NCI-H1436 treated with DMSO at 0.1 percent for 48 hours (cell line): ENCODE data around the gene BRAT1.
A peak's percentile ranks its signal among the peaks of the same experiment; 100 is the strongest.
"Not testable (repeated sequence)": the region's sequence is repeated elsewhere in the genome, so short reads cannot be mapped to it uniquely, and the experiment has no call there.

Experiments used
- DNase-seq: peaks from one replicate; lab custom pipeline; 2025; lab: John Stamatoyannopoulos, UW

The BRAT1 gene

DNA sequence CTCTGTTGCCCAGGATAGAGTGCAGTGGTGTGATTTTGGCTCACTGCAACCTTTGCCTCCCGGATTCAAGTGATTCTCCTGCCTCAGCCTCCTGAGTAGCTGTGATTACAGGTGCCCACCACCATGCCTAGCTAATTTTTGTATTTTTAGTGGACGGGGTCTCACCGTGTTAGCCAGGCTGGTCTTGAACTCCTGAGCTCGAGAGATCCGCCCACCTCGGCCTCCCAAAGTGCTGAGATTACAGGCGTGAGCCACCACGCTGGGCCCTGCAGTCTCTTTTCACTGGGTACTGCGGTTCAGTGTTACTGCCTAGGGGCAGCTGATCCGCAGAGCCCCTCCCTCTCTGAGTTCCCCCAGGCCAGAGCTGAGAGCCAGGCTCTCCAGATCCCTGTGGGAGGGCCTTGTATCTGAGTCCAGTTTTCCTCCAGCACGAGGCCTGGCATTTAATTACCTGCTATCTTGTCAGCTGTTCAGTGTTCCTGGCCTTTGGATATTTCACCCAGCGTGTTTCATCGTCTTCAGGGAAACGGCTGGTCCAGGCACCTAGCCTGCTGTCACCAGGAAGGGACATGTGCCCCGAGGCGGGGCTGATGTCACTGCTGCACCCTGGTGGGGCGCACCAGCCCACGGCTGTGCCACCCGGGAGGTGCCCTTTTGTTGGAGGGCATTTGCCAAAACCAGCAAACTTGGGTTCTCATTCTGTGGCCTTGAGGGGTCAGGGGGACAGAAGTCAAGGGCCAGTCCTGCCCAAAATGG, 19.3 kb downstream of the BRAT1 start:
- DNase-seq = not testable (repeated sequence)

GRCh38 chr7:2534214-2534613, 21.1 kb downstream of the BRAT1 start:
- DNase-seq = not testable (repeated sequence)

- DNase-seq = not testable (repeated sequence)
Measured at GRCh38 chr7:2533566-2533965, 21.8 kb downstream of the BRAT1 start.

DNA sequence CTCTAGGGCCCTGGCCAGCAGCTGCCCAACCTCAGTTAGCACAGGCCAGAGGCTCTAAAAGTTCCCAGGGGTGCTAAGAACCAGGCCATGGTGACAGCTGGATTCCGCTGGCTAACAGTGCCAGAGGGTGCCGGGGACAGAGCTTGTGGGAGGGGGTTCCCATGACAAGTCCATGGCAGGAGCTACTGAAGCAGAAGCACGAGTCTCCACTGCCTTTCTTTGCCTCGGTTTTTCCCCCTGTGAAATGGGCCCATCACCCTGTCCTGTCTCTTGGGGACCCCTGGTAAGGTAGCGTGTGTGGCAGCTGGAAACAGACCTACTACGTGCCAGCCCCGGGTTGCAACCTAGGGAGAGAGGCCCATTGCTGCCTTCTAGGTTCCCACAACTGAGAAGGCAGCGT, 22.5 kb downstream of the BRAT1 start:
- DNase-seq = not testable (repeated sequence)

DNA sequence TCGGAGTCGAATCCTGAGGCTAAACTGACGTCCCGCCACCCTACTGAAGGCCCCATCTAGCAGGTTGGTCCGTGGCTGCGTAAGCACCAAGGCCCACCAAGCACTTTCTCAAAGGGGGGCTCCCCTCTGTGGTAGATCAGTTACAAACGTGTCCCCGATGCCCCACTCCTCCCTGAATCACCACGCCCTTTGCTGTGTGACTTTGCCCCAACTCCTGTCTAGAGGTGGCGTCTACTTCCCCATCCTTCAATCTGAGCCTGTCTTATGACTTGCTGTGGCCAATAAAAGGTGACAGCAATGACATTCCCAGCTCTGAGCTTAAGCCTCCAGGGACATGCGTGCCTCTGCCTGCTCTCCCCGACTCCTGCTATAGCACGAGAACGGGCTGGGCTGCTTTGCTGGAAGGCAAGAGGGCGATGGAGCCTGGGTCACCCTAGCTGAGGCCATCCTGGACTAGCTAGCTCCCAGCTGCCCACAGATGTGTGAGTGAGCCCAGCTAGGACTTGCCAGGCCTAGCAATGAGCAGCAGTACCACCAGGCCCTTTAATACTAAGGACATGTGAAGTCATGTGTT, 23.0 kb downstream of the BRAT1 start:
- DNase-seq = not testable (repeated sequence)

DNA sequence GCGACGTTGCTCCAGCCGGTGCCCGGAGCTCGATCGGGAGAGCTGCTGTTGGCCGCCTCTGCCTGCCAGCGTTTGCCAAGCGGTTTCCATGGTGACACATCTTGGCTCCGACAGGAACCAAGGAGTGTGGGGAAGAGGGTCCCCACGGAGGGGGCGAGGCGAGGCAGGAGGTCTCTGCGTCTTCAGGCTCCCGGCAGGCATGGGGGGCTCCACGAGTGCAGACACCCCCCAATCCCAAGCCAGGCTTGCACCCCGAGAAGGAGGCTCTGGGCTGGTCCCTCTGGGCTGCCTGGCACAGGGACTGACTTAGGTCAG, 23.6 kb downstream of the BRAT1 start:
- DNase-seq = not testable (repeated sequence)

DNA sequence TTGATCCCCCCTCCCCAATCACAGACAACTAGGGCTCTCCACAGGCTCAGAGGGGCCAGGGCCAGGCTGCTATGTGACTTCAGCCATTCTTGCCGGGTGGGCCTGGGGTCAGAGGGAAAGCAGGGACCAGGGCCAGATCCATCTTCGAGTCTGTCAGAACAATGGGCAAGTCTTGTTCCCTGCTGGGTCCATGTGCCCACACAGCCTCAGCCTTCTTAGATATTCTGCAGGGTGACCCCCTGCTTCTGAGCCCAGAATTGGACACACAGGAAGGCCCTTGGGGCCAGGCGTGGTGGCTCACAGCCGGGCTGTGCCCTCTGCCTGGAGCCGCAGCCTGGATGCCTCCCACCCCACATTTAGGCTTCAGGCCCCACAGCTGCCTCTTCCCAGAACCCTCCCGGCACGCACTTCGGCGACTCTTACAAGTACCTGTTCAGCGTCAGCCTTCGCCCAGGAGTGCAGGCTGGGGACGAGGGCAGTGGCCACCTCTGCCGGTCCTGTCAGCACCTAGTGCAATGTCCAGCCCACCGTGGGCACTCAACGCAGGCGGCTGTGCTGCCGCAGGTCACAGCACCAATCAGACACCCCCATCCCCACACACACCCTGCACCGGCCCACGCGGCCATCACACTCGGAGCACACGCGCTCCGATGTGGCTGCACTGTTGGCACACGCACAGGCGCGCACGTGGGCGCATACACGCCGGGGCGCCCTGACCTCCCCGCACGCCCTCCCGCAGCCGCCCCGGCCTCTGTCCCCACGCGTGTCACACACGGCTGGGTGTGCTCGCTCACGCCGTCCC, 24.1 kb downstream of the BRAT1 start:
- DNase-seq = not testable (repeated sequence)

- no peak for DNase-seq
Measured at GRCh38 chr7:2530071-2530987, 25.0 kb downstream of the BRAT1 start.

DNA sequence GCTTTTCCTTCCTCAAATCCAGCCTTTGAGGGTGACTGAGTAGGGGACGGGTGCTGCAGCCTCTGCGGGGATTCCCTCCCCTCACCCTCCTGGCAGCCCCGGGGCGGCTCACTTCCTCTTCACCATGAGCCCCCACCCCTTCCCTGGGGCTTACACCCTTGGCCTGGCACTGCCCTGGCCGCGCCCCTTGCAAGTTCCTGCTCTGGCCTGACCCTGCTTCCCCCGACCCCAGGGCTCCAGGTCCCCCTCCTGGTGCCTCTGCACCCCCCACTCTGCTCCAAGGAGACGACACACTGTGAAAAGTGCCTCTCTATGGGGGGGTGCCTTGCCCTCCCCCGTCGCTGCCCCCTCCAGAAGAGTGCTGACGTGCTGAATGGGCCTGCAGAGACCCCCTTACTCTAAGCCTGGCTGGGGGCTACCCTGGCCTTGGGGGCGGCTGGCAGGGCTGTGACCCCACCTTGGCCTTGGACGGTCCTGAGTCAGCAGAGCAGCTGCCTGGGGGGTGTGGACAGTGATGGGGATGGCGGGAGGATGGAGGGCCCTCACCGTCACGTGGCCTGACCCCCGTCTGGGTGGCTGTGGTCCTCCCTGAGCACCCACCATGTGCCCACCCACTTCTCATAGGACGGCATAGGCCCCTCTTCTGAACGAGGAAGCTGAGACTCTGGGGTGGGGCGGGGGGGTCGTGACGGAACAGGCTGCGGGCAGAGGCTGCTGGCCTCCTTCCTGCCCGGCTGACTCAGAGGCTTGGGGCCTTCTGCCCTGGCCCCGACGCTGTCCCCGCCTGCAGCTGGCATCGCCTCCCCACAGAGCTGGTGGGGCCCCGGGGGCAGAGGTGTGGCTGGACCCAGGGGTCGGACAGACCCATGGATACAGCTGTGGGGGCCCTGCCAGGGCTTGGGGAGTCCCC, 25.9 kb downstream of the BRAT1 start:
- DNase-seq = no peak

DNA sequence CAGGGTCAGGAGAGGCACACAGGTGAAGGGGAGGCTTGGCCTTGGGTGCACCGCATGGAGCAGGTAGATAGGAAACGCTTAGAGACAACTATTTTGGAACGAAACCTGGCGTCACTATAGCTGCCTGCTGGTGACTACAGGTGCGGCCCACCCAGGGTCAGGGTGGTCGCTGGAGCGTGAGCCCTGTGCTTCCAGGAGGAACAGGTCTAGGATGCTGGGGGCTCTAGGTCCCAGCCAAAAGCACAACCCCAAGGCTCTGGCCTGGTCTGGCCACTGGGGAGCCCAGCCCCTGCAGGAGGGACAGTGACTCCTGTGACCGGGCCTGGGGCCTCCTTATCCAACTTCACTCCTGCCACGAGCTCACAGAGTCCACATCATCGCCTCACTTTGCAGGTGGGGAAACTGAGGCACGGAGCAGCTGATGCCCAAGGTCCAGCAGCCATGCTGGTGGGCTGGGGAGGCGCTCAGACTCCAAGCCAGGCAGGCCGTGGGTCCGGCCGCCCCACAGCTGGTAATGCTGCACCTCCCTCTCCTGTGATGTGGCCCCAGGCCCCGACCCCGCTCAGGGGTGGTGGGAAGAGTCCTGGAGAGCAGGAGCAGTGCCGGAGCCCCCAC, 26.7 kb downstream of the BRAT1 start:
- no peak for DNase-seq

DNA sequence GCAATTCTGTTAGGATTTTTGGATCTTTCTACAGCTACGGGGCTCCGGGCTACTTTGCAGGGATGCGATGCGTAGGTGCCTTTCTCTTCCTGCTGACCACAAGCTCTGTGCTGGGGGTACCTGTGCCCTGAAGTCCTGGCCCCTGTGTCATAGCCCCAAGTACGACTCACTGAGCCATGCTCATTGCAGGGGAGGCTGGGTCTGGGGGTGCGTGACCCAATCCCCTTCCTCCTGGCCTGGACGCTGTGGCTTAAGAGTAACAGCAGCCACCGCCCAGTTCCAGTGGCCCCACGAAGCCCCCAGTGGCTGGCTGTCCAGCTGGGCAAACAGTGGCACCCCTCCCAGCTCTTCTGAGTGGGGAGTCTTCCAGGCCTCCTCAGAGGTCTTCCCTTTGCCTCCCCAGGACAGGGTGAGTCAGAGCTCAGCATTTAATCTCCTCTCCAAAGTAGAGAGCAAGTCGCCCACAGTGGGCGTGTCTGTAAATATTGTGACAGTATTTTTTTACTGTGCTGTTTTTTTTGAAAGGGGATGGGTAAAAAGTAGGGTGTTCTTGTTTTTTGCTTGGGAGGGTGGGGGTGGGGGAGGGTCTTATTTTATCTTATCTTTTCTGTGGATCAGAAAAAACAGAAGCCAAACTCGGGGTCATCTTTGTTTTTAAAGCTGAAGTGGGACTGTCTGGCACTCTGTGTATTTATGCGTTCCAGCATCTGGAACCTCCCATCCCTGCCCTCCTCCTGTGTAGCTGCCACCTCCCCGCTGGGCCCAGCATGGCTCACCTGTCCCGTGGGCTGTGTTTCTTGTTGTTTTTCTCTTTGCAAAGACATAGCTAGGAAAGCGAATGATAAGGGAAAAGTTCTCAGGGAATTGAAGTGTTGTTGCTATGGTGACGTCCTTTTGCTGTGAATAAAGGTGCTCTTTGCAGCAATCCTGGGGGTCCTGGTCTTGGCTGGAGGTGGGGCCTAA, 27.5 kb downstream of the BRAT1 start:
- DNase-seq = no peak

- no peak for DNase-seq
Measured at GRCh38 chr7:2526659-2527504, 28.4 kb downstream of the BRAT1 start.

GRCh38 chr7:2525658-2526630, 29.4 kb downstream of the BRAT1 start:
- no peak for DNase-seq

DNA sequence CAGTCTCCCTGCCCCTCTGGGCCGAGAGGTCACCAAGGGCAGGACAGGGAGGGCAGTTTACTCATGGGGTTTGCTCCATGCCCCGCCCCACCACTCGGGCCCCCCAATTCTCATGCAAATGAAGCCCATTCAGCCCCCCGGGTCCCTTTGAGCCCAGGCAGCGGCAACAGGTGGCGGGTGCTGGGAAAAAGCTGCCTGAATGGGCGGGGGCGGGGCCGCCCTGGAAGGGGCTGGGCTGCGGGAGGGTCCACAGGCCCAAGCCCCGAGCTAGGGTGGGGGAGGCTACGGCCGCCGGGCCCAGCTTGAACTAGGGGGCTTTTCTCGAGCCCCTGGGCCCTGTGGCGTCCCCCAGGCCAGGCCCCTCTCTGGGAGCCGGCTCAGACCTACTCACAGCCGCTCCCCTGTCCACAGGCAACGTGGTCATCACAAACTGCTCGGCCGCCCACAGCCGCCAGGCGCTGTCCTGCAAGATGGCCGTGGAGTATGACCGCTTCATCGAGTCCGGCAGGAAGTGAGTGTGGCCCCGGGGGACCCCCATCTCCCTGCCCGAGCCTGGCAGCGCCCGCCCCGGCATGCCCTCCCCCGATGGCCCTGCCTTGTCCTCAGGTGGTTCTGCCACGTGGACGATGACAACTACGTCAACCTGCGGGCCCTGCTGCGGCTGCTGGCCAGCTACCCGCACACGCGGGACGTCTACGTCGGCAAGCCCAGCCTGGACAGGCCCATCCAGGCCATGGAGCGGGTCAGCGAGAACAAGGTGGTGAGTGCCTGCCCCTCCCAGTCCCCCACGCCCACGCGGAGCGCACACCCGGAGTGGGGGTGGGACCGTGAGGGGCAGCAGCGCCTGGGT, 30.3 kb downstream of the BRAT1 start:
- no peak for DNase-seq

DNA sequence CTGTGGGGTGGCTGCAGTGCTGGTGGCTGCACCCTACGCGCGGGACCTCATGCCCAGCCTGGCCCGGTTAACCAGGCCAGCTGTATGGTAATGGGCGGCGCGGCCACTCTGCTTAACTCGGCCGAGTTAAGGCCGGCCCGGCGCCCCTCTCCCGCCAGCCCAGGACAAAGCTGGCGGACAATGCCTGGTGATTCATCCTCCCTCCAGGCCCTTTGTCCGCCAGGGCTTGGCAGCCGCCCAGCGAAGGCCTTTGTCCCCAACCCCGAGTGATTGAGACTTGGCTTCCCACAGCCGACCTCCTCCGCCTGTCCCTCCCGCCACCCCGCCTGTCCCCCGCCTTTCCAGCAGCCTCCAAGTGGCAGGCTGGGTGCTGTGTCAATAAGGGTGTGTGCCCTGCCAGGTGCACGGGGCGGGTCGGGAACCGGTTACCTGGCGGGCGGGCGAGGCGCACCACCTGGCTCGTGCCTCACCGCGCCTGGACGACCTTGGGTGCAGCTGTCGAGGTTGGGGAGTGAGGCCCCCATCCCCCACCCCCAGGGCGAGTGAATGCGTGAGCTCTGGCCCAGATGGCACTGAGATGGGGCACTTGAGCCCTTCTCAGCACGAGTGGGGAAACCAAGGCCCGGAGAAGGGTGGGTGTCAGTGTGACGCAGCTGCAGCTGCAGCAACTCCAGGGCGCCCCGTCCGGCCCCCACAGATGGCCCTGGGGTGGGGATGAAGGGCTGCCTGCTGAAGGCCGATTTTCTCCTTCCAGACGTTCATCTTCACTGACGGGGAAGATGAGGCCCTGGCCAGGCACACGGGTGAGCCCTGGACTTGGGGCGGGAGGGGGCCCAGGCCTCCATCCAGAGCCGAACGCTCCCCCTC, 31.1 kb downstream of the BRAT1 start:
- DNase-seq = peak; percentile 78
